Stomach smooth muscle (tissue), 2 donors: ENCODE results near the gene ASTN2.

Experiments used
- H3K27ac ChIP-seq: one replicate; pipeline ENCODE4 v1.7.0; 2013; ENCODE audit warnings: mild to moderate bottlenecking, low read length, inconsistent platforms
- H3K27me3 ChIP-seq, 2 donors: one replicate each; pipeline ENCODE4 v1.7.0; 2013; ENCODE audit warnings: low read length in 2 of 2; ENCODE audit not compliant: insufficient read depth in 2 of 2, control insufficient read depth in 1 of 2
- H3K36me3 ChIP-seq, 2 donors: one replicate each; pipeline ENCODE4 v1.7.0; 2013; ENCODE audit warnings: low read length in 2 of 2; ENCODE audit not compliant: control insufficient read depth in 2 of 2, insufficient read depth in 2 of 2
- H3K4me1 ChIP-seq: one replicate; pipeline ENCODE4 v1.7.0; 2013; ENCODE audit warnings: low read length; ENCODE audit not compliant: control insufficient read depth, insufficient read depth
- H3K4me3 ChIP-seq, 2 donors: one replicate each; pipeline ENCODE4 v1.7.0; 2013; ENCODE audit warnings: low read length in 2 of 2
- H3K9ac ChIP-seq, 2 donors: one replicate each; pipeline ENCODE4 v1.7.0; 2013; ENCODE audit warnings: low read length in 2 of 2, mild to moderate bottlenecking in 1 of 2
- H3K9me3 ChIP-seq, 2 donors: one replicate each; pipeline ENCODE4 v1.7.0; 2013; ENCODE audit warnings: low read length in 2 of 2; ENCODE audit not compliant: control insufficient read depth in 2 of 2
- donor health status: healthy.
- donor health status: Pancreatic carcinoma.

Gene ASTN2

DNA sequence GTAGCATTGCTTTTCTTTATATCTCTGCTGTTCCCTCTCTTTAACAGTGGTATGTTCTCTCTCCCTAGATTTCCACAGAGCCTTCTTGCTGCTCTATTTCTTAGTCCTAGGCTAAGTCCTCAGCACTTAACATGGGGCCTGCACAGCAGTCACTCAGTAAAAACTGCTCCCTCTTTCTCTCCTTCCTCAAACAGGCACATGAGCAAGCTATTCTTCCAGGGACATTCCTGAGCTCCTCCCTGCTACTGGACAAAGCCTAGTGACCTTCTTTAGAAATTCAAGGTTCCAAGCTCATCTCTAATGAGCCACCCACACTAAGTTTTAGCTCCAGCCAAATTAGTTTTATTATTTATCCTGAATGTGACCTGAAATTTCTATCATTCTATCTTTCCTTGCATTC lies 688.3 kb downstream of the ASTN2 start:
- no peak overlapping the region for H3K9ac ChIP-seq
- no peak overlapping the region for H3K27ac ChIP-seq
- no peaks in the 10 kb centered on the region for H3K4me1 ChIP-seq
- no peak overlapping the region for H3K4me3 ChIP-seq
- no peaks in the 10 kb centered on the region for H3K9me3 ChIP-seq
- H3K27me3 ChIP-seq, result no peaks in the 10 kb centered on the region
- no peaks in the 10 kb centered on the region for H3K36me3 ChIP-seq

GRCh38 chr9:116724123-116724522 lies 690.7 kb downstream of the ASTN2 start:
- H3K27me3 ChIP-seq, result no peaks in the 10 kb centered on the region

DNA sequence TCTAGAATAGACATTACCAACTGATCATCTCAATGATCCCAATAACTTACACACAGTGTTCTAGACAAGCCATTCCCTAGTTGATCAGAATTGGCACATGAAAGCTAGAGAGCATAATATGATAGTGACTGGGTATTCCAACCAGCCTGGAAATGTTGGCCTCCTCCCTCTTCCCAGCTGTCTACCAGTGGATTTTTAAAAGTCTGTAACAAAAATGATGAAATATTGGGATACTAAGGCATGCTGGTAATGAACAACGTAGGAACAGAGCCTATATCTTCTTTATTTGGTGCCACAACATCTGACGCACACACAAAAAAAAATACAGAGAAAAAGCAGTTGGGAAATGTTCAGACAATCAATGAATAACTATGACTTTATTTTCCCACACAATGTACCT lies 692.9 kb downstream of the ASTN2 start:
- H3K9ac ChIP-seq, result no peak overlapping the region
- no peaks in the 10 kb centered on the region for H3K9me3 ChIP-seq
- no peak overlapping the region for H3K4me3 ChIP-seq
- no peaks in the 10 kb centered on the region for H3K27me3 ChIP-seq
- no peaks in the 10 kb centered on the region for H3K36me3 ChIP-seq
- no peak overlapping the region for H3K27ac ChIP-seq
- H3K4me1 ChIP-seq, result no peaks in the 10 kb centered on the region

More at GRCh38 chr9:116724123-116724522, 690.7 kb downstream of the ASTN2 start:
- Histone ChIP-seq H3K27ac (no peak overlapping the region), H3K9ac (no peak overlapping the region), H3K36me3 (no peaks in the 10 kb centered on the region), H3K4me1 (no peaks in the 10 kb centered on the region), H3K9me3 (no peaks in the 10 kb centered on the region), H3K4me3 (no peak overlapping the region)

GRCh38 chr9:116721411-116721810 lies 693.4 kb downstream of the ASTN2 start:
- H3K36me3 ChIP-seq, result no peaks in the 10 kb centered on the region
- no peaks in the 10 kb centered on the region for H3K27me3 ChIP-seq
- no peak overlapping the region for H3K27ac ChIP-seq
- H3K4me3 ChIP-seq, result no peak overlapping the region
- H3K9ac ChIP-seq, result no peak overlapping the region
- H3K9me3 ChIP-seq, result no peaks in the 10 kb centered on the region
- H3K4me1 ChIP-seq, result no peaks in the 10 kb centered on the region

- H3K4me3 ChIP-seq, result no peak overlapping the region
- H3K9me3 ChIP-seq, result no peaks in the 10 kb centered on the region
- no peak overlapping the region for H3K9ac ChIP-seq
- H3K27me3 ChIP-seq, result no peaks in the 10 kb centered on the region
- H3K27ac ChIP-seq, result no peak overlapping the region
- no peaks in the 10 kb centered on the region for H3K4me1 ChIP-seq
- no peaks in the 10 kb centered on the region for H3K36me3 ChIP-seq
Observed at GRCh38 chr9:116720111-116720510, 694.7 kb downstream of the ASTN2 start.

DNA sequence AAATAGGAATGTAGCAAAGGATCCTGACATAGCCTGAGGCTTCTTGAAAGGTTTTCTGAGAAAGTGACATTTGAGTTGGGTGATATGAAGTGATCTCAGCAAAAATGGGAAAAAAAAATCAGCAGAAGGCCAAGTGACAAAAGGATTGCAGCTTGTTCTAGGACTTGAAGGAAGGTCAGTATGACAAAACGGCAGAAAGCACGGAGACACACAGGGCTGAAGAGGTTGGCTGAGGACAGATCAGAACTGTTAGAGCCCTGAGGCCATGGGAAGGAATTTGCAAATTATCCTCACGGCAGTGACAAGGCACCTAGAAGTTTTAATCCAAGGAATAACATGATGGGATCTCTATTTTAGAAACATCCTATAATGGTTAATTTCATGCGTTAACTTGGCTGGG lies 696.7 kb downstream of the ASTN2 start:
- Histone ChIP-seq H3K9ac (no peak overlapping the region), H3K27me3 (no peaks in the 10 kb centered on the region), H3K4me1 (no peaks in the 10 kb centered on the region), H3K9me3 (no peaks in the 10 kb centered on the region), H3K4me3 (no peak overlapping the region), H3K36me3 (no peaks in the 10 kb centered on the region), H3K27ac (no peak overlapping the region)

- no peaks in the 10 kb centered on the region for H3K36me3 ChIP-seq
- H3K27ac ChIP-seq, result no peak overlapping the region
- no peaks in the 10 kb centered on the region for H3K27me3 ChIP-seq
- H3K4me3 ChIP-seq, result no peak overlapping the region
- no peaks in the 10 kb centered on the region for H3K4me1 ChIP-seq
- no peak overlapping the region for H3K9ac ChIP-seq
- no peaks in the 10 kb centered on the region for H3K9me3 ChIP-seq
Observed at GRCh38 chr9:116717150-116717549, 697.7 kb downstream of the ASTN2 start.

GRCh38 chr9:116716438-116716837 lies 698.4 kb downstream of the ASTN2 start:
- Histone ChIP-seq H3K27ac (no peak overlapping the region), H3K4me3 (no peak overlapping the region), H3K9me3 (no peaks in the 10 kb centered on the region), H3K36me3 (no peaks in the 10 kb centered on the region), H3K27me3 (no peaks in the 10 kb centered on the region), H3K4me1 (no peaks in the 10 kb centered on the region), H3K9ac (no peak overlapping the region)

GRCh38 chr9:116715751-116716150 lies 699.1 kb downstream of the ASTN2 start:
- Histone ChIP-seq H3K4me3 (no peak overlapping the region), H3K27me3 (no peaks in the 10 kb centered on the region), H3K9me3 (no peaks in the 10 kb centered on the region), H3K27ac (no peak overlapping the region), H3K9ac (no peak overlapping the region), H3K36me3 (no peaks in the 10 kb centered on the region), H3K4me1 (no peaks in the 10 kb centered on the region)

GRCh38 chr9:116713271-116713670 lies 701.6 kb downstream of the ASTN2 start:
- Histone ChIP-seq H3K9ac (no peak overlapping the region), H3K4me1 (no peaks in the 10 kb centered on the region), H3K4me3 (no peak overlapping the region), H3K27me3 (no peaks in the 10 kb centered on the region), H3K9me3 (no peaks in the 10 kb centered on the region), H3K27ac (no peak overlapping the region), H3K36me3 (no peaks in the 10 kb centered on the region)

DNA sequence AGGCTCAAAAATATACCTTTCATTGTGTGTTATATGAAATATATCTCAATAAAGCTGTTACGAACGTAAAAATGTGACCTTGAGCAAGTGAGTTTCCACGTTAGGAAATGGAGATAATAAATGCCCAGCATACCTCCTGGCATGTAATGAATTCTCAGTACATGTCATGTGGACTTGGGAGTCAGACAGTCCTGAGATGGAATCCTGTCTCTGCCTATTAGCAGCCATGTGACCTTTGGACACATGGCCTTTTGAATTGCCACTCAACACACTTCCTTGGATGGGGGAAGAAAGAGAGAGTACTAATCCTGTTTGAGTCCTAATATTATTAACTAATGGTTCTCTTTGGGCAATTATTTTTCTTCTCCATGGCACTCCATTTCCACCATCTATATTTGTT lies 702.1 kb downstream of the ASTN2 start:
- Histone ChIP-seq H3K27me3 (no peaks in the 10 kb centered on the region), H3K27ac (no peak overlapping the region), H3K4me3 (no peak overlapping the region), H3K9ac (no peak overlapping the region), H3K36me3 (no peaks in the 10 kb centered on the region), H3K4me1 (no peaks in the 10 kb centered on the region), H3K9me3 (no peaks in the 10 kb centered on the region)
